Body of pancreas (tissue), 4 donors: ENCODE results near the gene TLCD2.

ENCODE experiments used
- POLR2A ChIP-seq, 3 donors: fragments of 450-650 bp; IDR thresholded peaks; one replicate each; pipeline ENCODE4 v1.6.1; 2016; ENCODE audit warnings: antibody characterized with exemption in 3 of 3, mild to moderate bottlenecking in 2 of 3
- TF ChIP-seq, protein P1 (sequence below), 7 experiments: fragments of 450-650 bp in 4 of 7; fragments of 200-600 bp in 3 of 7; sonication (generic) in 3 of 7; IDR thresholded peaks; one replicate each; pipeline ENCODE4 v1.5.1; 2016 to 2019; ENCODE audit warnings: antibody characterized with exemption in 7 of 7

DNA sequence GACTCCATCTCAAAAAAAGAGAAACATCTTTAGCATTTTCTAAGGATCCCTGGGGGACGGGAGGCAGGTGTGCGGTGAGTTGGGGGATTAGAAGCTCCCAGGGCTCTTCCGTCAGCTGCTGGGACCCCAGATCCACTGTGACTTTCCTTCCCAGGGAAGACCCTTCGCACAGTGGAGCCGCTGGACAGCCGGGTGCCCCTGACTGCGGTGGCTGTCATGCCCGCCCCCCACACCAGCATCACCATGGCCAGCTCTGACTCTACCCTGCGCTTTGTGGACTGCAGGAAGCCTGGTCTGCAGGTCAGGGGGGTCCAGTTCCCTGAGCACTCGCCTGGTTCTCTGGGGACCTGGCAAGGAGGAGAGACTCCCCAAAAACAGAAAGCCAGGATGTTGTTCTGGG lies 25.2 kb upstream of the TLCD2 start:
- TF ChIP-seq POLR2A (IDR thresholded peaks at IDR 0.05) = no peak
- TF ChIP-seq, protein P1, sequence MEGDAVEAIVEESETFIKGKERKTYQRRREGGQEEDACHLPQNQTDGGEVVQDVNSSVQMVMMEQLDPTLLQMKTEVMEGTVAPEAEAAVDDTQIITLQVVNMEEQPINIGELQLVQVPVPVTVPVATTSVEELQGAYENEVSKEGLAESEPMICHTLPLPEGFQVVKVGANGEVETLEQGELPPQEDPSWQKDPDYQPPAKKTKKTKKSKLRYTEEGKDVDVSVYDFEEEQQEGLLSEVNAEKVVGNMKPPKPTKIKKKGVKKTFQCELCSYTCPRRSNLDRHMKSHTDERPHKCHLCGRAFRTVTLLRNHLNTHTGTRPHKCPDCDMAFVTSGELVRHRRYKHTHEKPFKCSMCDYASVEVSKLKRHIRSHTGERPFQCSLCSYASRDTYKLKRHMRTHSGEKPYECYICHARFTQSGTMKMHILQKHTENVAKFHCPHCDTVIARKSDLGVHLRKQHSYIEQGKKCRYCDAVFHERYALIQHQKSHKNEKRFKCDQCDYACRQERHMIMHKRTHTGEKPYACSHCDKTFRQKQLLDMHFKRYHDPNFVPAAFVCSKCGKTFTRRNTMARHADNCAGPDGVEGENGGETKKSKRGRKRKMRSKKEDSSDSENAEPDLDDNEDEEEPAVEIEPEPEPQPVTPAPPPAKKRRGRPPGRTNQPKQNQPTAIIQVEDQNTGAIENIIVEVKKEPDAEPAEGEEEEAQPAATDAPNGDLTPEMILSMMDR (IDR thresholded peaks at IDR 0.05) = no peak
